Measurements from ENCODE around the gene PLXNA4.

DNA sequence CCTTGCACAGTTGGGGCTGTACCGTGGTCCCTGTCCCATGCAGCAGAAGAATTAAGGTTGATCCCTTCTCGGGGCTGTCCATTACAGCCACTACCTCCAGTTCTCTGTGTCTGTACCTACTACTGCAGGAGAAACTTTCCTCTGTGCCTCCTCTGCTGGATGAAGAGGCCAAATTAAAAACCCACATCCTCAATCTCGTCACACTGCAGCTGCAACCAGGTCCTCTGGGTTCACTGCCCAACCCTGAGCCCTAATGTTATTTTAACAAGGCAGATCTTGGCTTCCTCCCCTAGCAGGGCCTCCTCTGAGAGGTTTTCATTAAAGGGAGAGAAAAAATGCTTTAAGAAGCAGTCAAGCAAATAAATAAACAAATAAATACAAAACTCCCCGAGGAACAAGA is 66.6 kb downstream of the PLXNA4 start:
- no peak for TF ChIP-seq POLR2A (IDR thresholded peaks at IDR 0.05)
- TF ChIP-seq, protein P1, sequence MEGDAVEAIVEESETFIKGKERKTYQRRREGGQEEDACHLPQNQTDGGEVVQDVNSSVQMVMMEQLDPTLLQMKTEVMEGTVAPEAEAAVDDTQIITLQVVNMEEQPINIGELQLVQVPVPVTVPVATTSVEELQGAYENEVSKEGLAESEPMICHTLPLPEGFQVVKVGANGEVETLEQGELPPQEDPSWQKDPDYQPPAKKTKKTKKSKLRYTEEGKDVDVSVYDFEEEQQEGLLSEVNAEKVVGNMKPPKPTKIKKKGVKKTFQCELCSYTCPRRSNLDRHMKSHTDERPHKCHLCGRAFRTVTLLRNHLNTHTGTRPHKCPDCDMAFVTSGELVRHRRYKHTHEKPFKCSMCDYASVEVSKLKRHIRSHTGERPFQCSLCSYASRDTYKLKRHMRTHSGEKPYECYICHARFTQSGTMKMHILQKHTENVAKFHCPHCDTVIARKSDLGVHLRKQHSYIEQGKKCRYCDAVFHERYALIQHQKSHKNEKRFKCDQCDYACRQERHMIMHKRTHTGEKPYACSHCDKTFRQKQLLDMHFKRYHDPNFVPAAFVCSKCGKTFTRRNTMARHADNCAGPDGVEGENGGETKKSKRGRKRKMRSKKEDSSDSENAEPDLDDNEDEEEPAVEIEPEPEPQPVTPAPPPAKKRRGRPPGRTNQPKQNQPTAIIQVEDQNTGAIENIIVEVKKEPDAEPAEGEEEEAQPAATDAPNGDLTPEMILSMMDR (IDR thresholded peaks at IDR 0.05 in 8 of 11, conservative IDR thresholded peaks at IDR 0.05 in 3 of 11) = no peak
- TF ChIP-seq POLR2AphosphoS5 (IDR thresholded peaks at IDR 0.05) = no peak
